Hematopoietic multipotent progenitor cell treated with erythropoietin and hydrocortisone succinate and interleukin-3 and kit ligand, for 15 days (in vitro differentiated cells): Measurements from ENCODE around the gene HNRNPM.
"Not testable (repeated sequence)": the region's sequence is repeated elsewhere in the genome, so short reads cannot be mapped to it uniquely, and the experiment has no call there.

Experiments used
- DNase-seq: peaks from one replicate; pipeline ENCODE4 v3.0.0-alpha.2; 2015; ENCODE audit warnings: low spot score

The HNRNPM gene

DNA sequence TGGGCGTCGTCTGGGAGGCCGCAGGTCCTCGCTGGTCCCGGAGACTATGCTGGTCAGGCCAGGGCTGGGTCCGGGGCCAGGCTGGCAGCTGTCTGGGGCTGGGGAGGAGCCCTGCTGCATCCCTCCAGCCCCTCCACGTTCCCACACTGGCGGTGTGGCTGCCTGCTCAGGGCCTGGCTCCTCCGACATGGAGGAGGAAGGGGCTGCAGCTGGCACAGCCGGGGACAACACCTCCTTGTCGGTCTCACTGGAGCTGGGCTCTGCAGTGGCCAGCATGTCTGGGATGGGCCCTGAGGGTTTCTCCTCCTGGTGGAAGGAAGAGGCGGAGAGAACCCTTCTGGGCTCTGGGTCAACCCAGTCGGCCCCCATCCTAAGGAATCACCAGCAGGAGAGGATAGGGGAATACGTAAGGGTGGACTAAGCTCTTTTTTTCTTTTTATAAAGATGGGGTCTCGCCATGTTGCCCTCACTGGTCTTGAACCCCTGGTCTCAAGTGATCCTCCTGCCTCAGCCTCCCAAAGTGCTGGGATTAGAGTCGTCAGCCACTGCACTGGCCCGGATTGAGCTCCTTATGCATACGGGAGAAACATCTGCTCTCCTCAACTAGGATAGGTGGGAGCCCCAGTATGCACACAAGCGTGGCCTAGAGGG lies 68.4 kb downstream of the HNRNPM start:
- no peak for DNase-seq

GRCh38 chr19:8513687-8514504 lies 69.1 kb downstream of the HNRNPM start, which contains the start of gene ZNF414:
Gene ZNF414, minus strand, starts transcription at chr19:8514167. Its CDS starts 121 bp downstream, at chr19:8514046.
- peak; percentile 97 for DNase-seq

GRCh38 chr19:8514505-8515009 lies 69.8 kb downstream of the HNRNPM start:
- DNase-seq = not testable (repeated sequence)

GRCh38 chr19:8515317-8515716 lies 70.5 kb downstream of the HNRNPM start:
- no peak for DNase-seq

DNA sequence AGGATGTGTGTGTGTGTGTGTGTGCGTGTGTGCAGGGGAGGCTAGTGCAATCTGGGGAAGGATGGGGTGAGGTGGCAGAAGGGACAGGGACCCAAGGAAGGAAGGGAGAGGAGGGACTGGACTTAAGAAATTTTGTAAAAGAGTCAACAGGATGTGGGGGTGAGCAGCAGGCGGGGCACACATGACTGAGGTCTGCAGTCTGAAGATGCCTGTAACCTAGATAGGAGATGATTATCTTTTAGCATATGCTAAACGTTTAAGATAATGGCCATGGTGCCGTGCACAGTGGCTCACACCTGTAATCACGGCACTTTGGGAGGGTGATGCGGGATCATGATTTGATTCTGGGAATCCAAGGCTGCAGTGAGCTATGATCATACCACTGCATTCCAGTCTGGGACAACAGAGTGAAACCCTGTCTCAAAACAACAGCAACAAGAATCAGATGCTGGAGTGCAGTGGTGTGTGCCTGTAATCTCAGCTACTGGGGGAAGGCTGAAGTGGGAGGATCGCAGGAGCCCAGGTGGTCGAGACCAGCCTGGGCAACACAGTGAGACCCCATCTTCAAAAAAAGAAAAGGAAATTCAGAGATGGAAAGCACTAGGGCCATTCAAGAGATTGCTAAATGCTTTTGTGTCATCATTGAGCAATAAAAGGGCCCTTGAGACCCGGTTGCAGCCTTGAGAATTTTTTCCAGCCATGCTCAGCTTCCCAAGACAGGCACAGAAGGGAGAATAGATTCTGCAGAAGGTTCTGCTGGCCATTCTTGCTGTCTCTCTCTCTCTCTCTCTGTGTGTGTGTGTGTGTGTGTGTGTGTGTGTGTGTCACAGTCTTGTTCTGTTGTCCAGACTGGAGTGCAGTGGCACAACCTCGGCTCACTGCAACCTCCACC lies 73.0 kb downstream of the HNRNPM start:
- DNase-seq = no peak

DNA sequence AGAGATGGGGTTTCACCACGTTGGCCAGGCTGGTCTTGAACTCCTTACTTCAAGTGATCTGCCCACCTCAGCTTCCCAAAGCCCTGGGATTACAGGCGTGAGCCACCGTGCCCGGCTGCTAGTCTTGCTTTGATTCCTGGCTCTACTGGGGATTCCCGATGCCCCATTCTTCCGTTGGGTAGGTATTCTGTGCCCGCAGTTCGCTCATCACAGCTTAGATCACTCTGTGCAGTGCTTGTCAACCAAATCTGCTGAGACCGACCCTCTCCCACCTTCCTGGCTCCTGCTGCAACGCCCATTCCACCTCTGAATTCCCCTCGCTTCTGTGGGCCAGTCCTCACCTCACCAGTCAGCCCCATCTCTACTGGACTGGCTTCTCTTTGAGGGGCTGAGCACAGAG lies 73.8 kb downstream of the HNRNPM start:
- no peak for DNase-seq

DNA sequence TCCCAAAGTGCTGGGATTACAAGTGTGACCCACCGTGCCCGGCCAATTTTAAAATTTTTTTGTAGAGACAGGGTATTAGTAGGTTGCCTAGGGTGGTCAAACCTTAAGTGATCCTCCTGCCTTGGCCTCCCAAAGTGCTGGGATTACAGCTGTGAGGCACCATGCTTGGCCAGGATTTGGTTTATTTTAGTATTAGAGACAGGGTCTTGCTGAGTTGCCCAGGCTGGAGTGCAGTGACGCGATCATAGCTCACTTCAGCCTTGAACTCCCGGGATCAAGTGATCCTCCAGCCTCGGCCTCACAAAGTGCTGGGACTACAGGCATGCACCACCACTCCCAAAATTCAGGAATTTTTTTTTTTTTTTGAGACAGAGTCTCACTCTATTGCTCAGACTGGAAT lies 74.6 kb downstream of the HNRNPM start:
- no peak for DNase-seq

DNA sequence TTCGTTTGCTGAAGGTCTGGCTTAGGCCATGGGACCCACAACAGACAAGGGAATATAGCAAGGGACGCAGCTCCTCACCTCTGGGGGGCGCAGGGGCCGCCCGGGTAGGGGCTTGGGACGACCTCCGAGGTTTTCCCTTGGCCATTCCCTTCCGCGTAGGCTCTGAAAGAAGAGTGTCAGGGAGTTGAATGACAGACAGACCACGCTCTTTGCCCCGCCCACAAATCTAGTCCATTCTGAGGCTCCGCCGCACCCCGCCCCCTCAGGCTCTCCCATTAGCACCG lies 80.6 kb downstream of the HNRNPM start:
- no peak for DNase-seq

GRCh38 chr19:8526345-8527091 lies 81.7 kb downstream of the HNRNPM start:
- DNase-seq = no peak

- no peak for DNase-seq
These were observed 83.7 kb downstream of the HNRNPM start for GRCh38 chr19:8528500-8528899.

DNA sequence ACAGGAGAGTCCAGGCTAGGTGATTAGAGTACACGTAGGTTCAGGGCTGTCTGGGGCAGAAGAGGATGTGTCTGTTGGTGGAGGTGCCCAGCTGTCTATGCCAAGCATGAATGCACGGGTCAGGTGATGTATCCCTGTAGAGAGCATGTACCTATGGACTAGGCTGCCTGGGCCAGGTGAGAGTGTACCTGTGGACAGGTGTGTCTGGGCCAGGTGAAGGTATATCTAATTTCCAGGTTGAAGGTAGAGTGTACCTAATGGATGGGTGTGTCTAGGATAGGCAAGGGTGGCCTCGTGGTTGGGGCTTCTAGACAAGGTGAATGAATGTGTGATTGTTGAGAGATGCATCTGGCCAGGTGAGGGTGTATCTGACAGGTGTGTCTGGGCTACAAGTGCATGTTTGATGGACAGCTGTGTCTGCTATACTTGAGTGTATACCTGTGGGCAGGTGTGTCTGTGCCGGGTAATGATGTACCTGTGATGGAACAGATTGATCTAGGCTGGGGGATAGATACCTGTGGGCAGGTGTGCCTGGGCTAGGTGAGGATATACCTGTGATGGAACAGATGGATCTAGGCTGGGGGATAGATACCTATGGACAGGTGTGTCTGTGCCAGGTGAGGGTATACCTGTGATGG lies 84.7 kb downstream of the HNRNPM start:
- DNase-seq = no peak

DNA sequence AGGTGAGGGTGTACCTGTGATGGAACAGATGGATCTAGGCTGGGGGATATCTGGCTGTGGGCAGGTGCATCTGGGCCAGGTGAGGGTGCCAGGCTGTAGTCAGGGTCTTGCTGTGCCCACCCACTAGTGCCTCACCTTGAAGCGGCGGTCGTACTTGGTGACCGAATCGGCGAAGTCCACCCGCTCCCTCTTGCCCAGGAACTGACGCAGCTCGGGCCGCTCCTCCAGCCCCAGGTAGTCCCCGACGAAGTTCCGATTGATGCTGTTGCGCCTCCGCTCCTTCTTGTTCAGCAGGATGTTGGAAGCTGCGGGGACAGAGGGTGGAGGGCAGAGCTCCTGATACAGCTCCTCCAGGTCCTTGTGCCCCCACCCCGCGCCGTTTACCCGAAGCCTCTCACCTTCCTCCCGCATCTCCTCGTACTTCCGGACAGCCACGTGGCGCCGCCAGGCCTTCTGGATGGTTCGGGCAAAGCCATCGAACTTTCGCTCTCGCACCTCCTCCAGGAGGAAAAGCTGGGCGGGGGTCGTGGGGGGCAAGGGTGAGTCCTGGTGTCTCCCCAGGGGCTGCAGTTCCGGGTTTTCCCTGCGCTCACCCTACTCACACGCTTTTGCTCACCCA lies 85.4 kb downstream of the HNRNPM start:
- DNase-seq = no peak

DNA sequence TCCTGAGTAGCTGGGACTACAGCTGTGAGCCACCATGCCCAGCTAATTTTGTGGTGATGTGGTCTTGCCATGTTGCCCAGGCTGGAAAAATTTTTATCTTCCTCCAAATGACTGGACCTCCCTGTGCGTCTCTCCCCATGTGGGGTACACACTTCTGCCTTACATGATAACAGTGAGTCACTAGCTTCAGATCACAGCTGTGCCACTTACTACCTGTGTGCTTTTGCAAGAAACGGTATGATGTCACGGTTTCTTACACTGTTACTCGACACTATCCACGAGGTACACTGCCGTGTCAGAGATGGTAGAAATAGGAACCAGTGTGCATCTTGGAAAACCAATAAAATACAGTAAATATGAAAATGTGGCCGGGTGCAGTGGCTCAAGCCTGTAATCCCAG lies 86.7 kb downstream of the HNRNPM start:
- DNase-seq = no peak

DNA sequence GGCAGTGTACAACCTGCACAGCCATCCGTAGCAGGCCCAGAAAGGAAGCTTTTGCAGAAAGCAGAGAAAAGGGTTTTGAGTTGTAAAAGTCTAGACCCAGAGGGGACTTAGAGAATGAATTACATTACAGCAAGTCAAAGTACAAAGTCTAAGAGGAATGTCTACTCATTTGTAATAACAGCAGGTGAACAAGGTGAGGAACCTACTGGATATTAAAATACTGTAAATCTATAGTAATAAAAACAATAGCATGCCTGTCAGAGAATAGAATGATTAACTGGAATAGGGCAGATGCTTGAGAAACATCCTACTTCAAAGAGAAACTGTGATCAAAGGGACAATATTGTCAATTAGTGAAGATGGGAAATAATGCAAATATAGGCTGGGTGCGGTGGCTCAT lies 87.5 kb downstream of the HNRNPM start:
- DNase-seq = no peak

DNA sequence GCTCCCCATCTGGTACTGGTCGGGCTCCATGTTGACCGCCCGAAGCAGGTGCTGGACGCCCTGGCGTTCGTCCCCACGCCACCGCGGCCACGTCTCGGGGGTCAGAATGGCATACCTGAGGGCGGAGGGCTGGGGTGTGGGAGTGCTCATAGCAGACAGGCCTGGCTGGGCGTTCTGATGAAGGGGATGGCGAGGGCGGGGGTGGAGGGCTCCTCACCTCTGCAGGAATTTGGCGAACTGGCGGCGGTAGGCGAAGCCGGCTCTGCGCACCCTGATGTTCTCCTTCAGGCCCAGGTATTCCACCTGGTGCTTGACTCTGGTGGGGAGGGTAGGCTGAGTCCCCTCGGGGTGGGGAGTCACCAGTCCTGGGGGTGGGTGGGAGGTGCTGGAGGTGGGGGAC lies 91.5 kb downstream of the HNRNPM start:
- no peak for DNase-seq

DNA sequence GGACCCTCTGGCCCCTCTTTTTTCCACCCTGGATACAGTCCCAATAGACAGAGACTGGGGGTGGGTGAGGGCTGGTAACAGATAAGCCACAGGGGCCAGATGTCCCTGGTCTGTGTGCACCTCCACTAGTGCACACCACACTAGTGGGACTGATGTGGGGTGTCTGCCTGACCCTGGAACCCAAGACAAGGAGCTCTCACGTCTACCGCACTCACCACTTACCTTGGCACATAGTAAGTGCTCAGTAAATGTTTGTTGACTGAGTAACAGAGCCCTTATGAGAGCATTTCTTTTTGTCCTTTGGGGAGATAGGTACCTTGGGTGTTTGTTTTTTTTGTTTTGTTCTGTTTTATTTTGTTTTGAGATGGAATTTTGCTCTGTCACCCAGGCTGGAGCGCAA lies 92.3 kb downstream of the HNRNPM start:
- no peak for DNase-seq
